Measurements from ENCODE around the gene FOSL2. TPM values are rescaled to one million over a fixed set of nuclear protein-coding genes. Genes with fewer than 3 reads are reported as not detected.
"Not testable (repeated sequence)": the region's sequence is repeated elsewhere in the genome, so short reads cannot be mapped to it uniquely, and the experiment has no call there.

FOSL2 gene
- total RNA-seq, 1 donor from 2014 or later = 1.3 TPM

DNA sequence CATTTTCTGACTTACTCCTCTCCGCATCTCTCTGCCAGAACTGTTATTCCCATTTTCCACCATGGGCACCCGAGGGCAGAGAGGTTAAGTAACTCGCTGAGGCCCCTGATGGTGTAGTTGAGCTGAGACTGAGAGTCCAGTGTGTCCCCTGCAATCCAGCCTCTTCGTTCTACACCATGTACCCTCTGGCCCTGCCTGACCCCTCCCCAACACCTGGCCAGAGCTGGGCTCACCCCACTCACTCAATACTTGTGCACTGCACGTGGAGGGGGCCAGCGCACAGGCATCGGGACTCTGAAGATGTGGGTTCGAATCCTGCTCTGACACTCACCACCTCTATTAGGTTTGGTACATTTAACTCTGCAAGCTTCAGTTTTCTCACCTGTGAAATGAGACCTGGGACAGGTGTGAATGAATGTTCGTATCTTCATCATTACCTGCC lies 24.3 kb upstream of the FOSL2 start:
- H3K4me2 ChIP-seq = no peak overlapping the region
- no peak overlapping the region for H3K27ac ChIP-seq
- peaks cover 4% of the 10 kb centered on the region for H3K4me1 ChIP-seq
- no peaks in the 10 kb centered on the region for H3K9me3 ChIP-seq (ENCODE audit: low read depth)
- H3K36me3 Mint-ChIP-seq = no peaks in the 10 kb centered on the region
- H3K9ac ChIP-seq = no peak overlapping the region
- H3K27me3 ChIP-seq = no peaks in the 10 kb centered on the region
- H3K79me2 ChIP-seq (ENCODE audit: low read depth) = no peaks in the 10 kb centered on the region
- H3K27me3 Mint-ChIP-seq (ENCODE audit: insufficient read depth, low read depth) = peaks cover 6% of the 10 kb centered on the region
- H3F3A ChIP-seq (ENCODE audit: low read depth) = no peaks in the 10 kb centered on the region
- TF ChIP-seq, protein P1, sequence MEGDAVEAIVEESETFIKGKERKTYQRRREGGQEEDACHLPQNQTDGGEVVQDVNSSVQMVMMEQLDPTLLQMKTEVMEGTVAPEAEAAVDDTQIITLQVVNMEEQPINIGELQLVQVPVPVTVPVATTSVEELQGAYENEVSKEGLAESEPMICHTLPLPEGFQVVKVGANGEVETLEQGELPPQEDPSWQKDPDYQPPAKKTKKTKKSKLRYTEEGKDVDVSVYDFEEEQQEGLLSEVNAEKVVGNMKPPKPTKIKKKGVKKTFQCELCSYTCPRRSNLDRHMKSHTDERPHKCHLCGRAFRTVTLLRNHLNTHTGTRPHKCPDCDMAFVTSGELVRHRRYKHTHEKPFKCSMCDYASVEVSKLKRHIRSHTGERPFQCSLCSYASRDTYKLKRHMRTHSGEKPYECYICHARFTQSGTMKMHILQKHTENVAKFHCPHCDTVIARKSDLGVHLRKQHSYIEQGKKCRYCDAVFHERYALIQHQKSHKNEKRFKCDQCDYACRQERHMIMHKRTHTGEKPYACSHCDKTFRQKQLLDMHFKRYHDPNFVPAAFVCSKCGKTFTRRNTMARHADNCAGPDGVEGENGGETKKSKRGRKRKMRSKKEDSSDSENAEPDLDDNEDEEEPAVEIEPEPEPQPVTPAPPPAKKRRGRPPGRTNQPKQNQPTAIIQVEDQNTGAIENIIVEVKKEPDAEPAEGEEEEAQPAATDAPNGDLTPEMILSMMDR (IDR thresholded peaks at IDR 0.05) = no peak
- TF ChIP-seq EZH2 (IDR thresholded peaks at IDR 0.05) (no peak), EZH2phosphoT487 (IDR thresholded peaks at IDR 0.05) (no peak)
- H4K20me1 ChIP-seq (ENCODE audit: low read depth) = no peaks in the 10 kb centered on the region
- H3K4me3 ChIP-seq = no peak overlapping the region
- no peak overlapping the region for H2AFZ ChIP-seq (replicated peaks)
- peaks cover 24% of the 10 kb centered on the region for H3K4me1 Mint-ChIP-seq
- no peaks in the 10 kb centered on the region for H3K36me3 ChIP-seq
- no peak for DNase-seq (ENCODE audit: low spot score)
- no peak overlapping the region for H3K27ac Mint-ChIP-seq
- H3K4me3 Mint-ChIP-seq = no peak overlapping the region
- H3K9me3 Mint-ChIP-seq = no peaks in the 10 kb centered on the region

DNA sequence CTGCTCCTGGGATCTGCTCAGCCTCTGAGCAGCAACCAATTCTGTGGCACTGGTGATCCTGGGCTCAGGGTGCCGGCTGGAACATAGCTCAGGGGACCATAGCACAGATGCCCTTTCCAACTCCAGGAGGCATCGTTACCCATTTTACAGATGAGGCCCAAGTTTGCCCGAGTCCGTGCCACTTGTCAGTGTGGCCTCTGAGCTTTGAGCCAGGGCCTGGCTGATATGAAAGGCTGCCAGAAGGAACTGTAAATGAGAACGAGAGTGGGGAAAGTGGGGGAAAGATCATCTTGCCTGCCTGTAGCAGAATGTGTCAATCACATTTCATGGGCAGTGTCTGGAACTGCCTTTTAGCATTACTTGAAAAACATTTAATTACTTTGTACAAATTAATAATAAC lies 23.3 kb upstream of the FOSL2 start:
- Histone ChIP-seq H3F3A (ENCODE audit: low read depth) (no peaks in the 10 kb centered on the region), H3K4me2 (no peak overlapping the region), H3K36me3 (no peaks in the 10 kb centered on the region), H3K4me1 (peaks cover 3% of the 10 kb centered on the region), H3K27me3 (no peaks in the 10 kb centered on the region), H3K27ac (no peak overlapping the region), H3K79me2 (ENCODE audit: low read depth) (no peaks in the 10 kb centered on the region), H3K9ac (no peak overlapping the region), H3K9me3 (ENCODE audit: low read depth) (no peaks in the 10 kb centered on the region), H4K20me1 (ENCODE audit: low read depth) (no peaks in the 10 kb centered on the region), H2AFZ (replicated peaks) (no peak overlapping the region), H3K4me3 (no peak overlapping the region)
- DNase-seq (ENCODE audit: low spot score) = no peak
- H3K4me1 Mint-ChIP-seq = peaks cover 19% of the 10 kb centered on the region
- H3K27me3 Mint-ChIP-seq (ENCODE audit: insufficient read depth, low read depth) = peaks cover under 1% of the 10 kb centered on the region
- H3K36me3 Mint-ChIP-seq = no peaks in the 10 kb centered on the region
- TF ChIP-seq, protein P1 (IDR thresholded peaks at IDR 0.05) = no peak
- TF ChIP-seq EZH2 (IDR thresholded peaks at IDR 0.05) = no peak
- no peak for TF ChIP-seq EZH2phosphoT487 (IDR thresholded peaks at IDR 0.05)
- H3K27ac Mint-ChIP-seq = no peak overlapping the region
- no peaks in the 10 kb centered on the region for H3K9me3 Mint-ChIP-seq
- no peak overlapping the region for H3K4me3 Mint-ChIP-seq

DNA sequence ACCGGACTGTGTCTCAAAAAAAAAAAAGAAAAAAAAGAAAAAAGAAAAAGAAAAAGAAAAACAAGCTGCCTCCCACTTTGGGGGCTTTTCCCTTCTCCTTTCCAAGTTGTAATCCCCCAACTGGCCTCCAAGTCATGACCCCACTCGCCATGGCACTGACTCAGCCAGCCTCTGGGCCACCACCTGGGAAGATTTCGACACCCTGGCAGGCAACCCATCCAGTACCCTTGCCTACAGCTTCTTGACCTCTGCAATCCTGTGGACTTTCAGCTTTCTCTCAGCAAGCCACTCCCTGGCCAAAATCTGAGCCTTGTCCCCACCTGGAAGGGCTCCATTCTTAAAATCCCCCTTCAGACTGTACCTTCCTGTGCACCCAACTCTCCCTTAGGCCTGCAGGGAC lies 22.3 kb upstream of the FOSL2 start:
- Mint-ChIP-seq H3K27me3 (ENCODE audit: insufficient read depth, low read depth) (no peaks in the 10 kb centered on the region), H3K4me3 (no peak overlapping the region), H3K27ac (no peak overlapping the region), H3K36me3 (no peaks in the 10 kb centered on the region), H3K9me3 (no peaks in the 10 kb centered on the region), H3K4me1 (peaks cover 13% of the 10 kb centered on the region)
- no peaks in the 10 kb centered on the region for H3K9me3 ChIP-seq (ENCODE audit: low read depth)
- TF ChIP-seq, protein P1 (IDR thresholded peaks at IDR 0.05) = no peak
- TF ChIP-seq EZH2phosphoT487 (IDR thresholded peaks at IDR 0.05) (no peak), EZH2 (IDR thresholded peaks at IDR 0.05) (no peak)
- H3K9ac ChIP-seq = no peak overlapping the region
- H3K4me3 ChIP-seq = no peak overlapping the region
- H2AFZ ChIP-seq (replicated peaks) = no peak overlapping the region
- H3K27me3 ChIP-seq = no peaks in the 10 kb centered on the region
- H3K79me2 ChIP-seq (ENCODE audit: low read depth) = no peaks in the 10 kb centered on the region
- DNase-seq (ENCODE audit: low spot score) = no peak
- H4K20me1 ChIP-seq (ENCODE audit: low read depth) = no peaks in the 10 kb centered on the region
- no peak overlapping the region for H3K4me2 ChIP-seq
- no peaks in the 10 kb centered on the region for H3K36me3 ChIP-seq
- H3K27ac ChIP-seq = no peak overlapping the region
- H3F3A ChIP-seq (ENCODE audit: low read depth) = no peaks in the 10 kb centered on the region
- peaks cover 3% of the 10 kb centered on the region for H3K4me1 ChIP-seq

DNA sequence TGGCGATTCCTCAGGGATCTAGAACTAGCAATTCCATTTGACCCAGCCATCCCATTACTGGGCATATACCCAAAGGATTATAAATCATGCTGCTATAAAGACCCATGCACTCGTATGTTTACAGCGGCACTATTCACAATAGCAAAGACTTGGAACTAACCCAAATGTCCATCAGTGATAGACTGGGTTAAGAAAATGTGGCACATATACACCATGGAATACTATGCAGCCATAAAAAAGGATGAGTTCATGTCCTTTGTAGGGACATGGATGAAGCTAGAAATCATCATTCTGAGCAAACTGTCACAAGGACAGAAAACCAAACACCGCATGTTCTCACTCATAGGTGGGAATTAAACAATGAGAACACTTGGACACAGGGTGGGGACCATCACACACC lies 20.9 kb upstream of the FOSL2 start:
- DNase-seq (ENCODE audit: low spot score); H3K4me1 ChIP-seq; H3F3A ChIP-seq (ENCODE audit: low read depth); H3K4me2 ChIP-seq; H3K36me3 ChIP-seq; H3K27me3 ChIP-seq; H3K27ac ChIP-seq; H3K79me2 ChIP-seq (ENCODE audit: low read depth); H3K9me3 Mint-ChIP-seq; H3K4me3 Mint-ChIP-seq; H3K4me3 ChIP-seq; H2AFZ ChIP-seq (replicated peaks); H3K36me3 Mint-ChIP-seq; H4K20me1 ChIP-seq (ENCODE audit: low read depth); H3K9me3 ChIP-seq (ENCODE audit: low read depth); H3K27ac Mint-ChIP-seq; H3K27me3 Mint-ChIP-seq (ENCODE audit: insufficient read depth, low read depth); H3K9ac ChIP-seq: not testable (repeated sequence)
- H3K4me1 Mint-ChIP-seq = peaks cover 11% of the 10 kb centered on the region
